NCI-H146 treated with DMSO at 0.1 percent for 48 hours (cell line): ENCODE results near the gene LITAFD.
"Not testable (repeated sequence)": the region's sequence is repeated elsewhere in the genome, so short reads cannot be mapped to it uniquely, and the experiment has no call there.

ENCODE experiments used
- DNase-seq: peaks from one replicate; lab custom pipeline; 2025; ENCODE audit not compliant: unreplicated experiment; lab: John Stamatoyannopoulos, UW

LITAFD gene

GRCh38 chr16:8872071-8872470 lies 10.1 kb upstream of the LITAFD start:
- DNase-seq = no peak

DNA sequence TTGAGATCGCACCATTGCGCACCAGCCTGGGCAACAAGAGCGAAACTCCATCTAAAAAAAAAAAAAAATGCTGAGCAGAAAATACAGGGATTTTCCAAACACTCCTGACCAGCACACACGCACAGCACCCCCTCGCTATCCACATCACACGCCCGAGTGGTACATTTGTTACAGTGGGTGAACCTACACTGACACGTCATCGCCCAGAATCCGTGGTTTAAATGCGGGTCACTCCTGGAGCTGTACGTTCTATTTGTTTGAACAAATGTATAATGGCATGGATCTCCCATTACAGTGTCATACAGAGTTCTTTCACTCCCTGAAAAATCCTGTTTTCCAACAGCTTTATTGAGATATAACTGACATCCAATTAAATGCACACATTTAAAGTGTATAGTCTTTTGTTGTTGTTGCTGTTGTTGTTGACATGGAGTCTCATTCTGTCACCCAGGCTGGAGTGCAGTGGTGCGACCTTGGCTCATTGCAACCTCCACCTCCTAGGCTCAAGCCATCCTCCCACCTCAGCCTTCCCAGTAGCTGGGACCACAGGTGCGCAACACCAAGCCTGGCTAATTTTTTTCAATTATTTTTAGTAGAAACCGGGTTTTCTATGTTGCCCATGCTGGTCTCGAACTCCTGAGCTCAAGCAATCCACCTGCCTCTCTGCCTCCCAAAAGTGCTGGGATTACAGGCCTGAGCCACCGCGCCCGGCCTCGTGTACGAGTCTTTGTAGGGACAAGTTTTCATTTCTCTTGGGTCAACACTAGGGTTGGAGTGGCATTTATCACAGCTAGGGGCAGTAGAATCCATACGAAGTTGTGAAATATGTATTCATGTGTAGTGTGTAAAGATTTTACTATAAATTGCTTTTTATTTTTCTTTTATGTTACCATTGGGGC lies 8.9 kb upstream of the LITAFD start:
- no peak for DNase-seq

DNA sequence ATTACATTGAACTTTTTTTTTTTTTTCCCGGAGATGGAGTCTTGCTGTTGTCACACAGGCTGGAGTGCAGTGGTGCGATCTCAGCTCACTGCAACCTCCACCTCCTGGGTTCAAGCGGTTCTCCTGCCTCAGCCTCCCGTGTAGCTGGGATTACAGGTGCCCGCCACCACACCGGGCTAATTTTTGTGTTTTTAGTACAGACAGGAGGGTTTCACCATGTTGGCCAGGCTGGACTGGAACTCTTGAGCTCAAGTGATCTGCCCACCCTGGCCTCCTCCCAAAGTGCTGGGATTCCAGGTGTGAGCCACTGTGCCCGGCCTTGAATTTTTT lies 8.3 kb upstream of the LITAFD start:
- not testable (repeated sequence) for DNase-seq

DNA sequence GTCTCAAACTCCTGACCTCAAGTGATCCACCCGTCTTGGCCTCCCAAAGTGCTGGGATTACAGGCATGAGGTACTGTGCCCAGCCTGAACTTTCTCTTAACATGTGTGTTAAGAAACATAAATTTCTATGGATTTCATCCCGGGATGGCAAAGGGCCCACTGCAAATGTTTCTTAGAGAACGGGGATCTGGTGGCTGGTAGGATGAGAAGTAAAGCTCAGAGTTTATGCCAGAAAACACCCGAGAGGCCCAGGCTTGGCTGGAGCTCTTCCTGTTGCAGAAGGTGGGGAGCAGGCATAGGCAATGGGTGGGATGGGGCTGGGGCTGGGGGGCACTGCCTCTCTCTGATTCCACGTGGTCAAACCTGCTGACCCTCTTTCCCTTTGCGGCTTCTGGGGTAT lies 7.8 kb upstream of the LITAFD start:
- no peak for DNase-seq

DNA sequence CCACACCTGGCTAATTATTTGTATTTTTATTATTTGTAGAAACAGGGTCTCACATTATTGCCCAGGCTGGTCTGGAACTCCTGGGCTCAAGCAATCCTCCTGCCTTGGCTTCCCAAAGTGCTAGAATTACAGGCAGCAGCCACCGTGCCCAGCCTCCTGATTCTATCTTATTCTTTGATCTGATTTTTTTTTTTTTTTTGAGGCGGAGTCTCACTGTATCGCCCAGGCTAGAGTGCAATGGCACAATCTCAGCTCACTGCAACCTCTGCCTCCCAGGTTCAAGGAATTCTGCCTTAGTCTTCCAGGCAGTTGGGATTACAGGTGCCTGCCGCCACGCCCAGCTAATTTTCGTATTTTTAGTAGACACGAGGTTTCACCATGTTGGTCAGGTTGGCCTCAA lies 6.8 kb upstream of the LITAFD start:
- DNase-seq = not testable (repeated sequence)

GRCh38 chr16:8877894-8878522 lies 4.1 kb upstream of the LITAFD start:
- DNase-seq = no peak

- DNase-seq = no peak
Measured at GRCh38 chr16:8878523-8878911, 3.6 kb upstream of the LITAFD start.

- DNase-seq = no peak
Measured at GRCh38 chr16:8880839-8881510, 1.2 kb upstream of the LITAFD start.

GRCh38 chr16:8882725-8883377 lies 700 bp downstream of the LITAFD start:
- DNase-seq = no peak

DNA sequence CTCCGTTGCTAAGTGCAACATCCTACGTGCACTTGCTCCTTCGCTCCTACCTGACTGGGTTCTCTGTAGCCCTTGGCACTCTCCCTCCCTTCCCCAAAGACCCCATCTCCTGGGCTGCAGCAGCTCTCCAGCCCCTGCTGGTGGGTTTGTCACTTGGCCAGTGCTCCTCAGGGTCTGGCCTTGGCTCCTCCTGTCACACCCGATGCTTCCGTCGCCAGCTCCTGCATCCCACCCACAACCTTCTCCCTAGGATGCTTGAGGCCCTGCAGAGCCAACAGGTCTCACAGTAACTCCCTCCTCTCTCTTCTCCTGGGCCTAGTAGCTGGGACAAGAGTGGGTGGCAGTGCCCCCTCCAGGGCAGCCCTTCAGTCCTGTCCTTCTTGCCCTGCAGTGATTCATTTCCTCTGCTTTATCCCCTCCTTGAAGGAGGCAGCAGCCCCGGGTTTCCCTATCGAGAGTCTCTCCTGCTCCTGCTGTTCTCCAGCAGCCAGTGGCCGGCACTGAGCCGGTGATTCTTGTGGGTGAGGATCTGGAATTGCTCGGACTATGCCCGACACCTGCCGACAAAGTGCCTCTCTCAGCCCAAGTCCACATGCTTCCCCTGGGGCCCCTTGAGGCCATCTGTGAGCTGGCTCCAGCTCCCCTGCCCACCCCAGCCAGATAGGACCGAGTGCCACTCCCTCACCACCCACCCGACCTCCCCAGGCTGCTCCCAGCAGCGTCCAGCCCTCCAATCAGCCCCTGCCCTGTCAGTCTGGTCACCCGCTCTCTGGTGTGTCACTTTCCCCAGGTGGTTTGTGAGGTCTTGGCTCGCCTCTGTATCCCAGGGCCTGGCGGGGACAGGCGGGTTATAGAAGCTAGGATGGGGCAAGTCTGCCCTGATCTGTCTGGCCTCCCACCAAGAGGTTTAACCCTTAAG lies 3.8 kb downstream of the LITAFD start:
- DNase-seq = no peak

GRCh38 chr16:8886593-8887430 lies 4.7 kb downstream of the LITAFD start:
- no peak for DNase-seq

DNA sequence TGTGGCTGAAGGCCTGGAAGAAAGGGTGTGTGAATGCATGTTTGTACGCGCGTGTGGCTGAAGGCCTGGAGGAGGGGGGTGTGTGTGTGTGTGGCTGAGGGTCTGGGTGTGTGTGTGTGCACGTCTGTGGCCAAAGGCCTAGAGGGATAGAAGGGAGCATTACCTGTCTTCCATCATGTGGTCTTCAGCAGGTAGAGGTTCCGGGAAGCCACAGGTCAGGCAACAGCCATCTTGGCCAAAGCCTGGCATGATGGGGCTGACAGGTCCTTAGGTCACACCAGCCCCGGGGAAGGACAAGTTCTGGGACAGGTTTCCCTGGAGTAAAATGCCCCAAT lies 5.2 kb downstream of the LITAFD start:
- no peak for DNase-seq

DNA sequence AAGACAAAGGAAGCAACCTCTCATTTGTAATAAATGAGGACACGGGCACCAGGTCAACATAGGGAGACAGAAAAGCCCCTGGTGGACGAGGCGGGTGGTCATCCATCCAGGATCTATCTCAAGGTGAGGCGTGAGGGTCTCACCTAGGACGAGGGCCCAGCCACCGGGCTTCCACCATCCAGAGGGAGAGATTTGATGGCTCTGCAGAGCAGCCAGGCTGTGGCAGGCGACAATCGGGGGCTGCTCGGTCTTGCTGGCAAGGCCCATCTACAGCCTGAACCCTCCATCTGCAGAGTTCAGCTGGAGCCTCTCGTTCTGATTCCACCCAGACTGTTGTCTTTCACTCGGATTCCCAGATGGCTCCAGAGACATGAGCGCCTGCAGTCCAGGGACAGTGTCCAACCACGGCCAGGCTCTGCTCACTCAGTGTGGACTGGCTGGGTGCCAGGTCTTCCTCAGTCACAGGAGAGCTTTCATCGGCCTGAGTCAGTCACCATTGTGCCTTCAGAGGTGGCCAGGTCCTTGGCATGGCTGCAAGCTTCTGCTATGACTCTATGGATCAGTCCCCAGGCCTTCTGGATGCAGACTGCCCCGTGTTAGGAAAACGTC lies 5.9 kb downstream of the LITAFD start:
- no peak for DNase-seq

DNA sequence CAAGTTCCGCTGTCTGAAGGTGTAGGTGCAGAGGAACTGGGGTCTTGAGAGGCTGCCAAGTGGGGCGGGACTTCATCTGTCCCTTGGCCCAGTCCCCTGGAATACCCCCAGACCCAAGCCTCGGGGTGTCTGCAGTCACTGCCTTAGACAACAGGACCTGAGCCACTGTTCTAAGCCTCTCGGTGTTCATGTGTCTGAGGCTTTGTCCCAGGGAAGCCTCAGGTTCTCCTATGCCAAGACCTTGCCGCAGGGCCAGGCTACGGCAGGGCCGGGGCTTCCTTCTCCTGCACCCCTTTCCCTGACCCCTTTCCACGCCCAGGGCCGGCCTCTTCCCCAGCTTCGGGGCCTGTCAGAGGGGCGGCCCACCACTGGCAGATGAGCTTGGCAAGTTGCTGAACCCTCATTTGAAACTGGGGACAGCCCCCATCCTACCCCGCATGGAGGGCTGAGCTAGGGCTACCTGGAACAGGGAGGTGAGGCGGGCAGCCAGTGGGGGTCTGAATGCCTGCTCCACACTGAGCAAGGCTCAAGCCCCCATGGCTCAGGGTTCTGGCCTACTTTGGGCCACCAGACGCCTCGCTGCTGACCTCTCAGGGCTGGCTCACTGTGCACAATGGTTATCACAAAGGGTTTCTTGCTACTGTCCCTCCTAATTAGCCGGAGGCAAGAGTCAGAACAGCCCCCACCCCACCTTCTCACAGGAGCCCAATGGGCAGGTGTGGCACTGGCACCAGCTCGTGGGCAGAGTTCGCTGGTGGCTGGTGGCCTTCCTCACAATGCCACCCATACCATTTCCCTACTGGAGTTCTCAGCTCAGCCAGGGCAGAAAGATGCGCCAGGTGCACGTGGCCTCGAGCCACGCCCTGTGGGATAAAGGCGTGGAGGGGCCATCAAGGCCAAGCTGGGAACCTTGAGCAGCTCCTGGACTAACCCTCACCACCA lies 7.1 kb downstream of the LITAFD start:
- no peak for DNase-seq

GRCh38 chr16:8889893-8890548 lies 7.9 kb downstream of the LITAFD start:
- DNase-seq = no peak

DNA sequence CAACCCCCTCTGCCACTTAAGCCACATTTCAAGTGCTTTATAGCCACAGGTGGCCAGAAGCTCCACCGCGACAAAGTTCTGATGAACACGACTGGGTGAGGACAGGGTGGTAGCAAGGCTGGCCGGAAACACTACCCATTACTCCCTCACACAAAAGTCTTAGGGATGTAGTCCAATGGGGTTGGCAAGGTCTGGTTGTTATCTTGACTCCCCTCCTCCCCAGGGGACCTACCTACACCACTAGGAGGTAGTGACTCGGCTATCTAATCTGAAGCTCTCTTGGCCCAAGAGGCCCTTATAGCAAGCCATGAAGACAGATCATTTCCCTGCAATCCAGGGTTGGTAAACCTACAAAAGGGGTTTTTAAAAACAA lies 8.4 kb downstream of the LITAFD start:
- no peak for DNase-seq

DNA sequence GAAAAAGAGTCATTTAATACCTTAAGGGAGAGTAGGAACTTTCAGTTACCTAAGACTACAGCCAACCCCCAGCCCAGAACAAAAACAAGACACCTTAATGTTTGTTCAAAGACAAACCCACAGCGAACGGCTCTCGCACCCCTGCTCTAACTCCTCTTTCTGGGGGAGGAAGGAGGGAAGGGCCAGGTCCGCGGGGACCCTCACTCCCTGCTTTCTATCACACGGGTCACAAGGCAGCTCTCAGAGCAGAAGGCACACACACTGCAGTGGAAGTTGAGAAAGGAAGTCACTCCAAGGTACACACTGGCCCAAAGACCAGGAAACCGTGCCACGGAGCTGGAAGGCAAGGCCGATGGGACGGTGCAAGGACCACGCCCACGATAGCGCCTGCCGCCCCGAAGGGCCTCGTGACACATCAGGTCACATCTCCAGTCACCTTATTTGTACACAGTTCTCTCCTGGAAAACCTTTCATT lies 10.0 kb downstream of the LITAFD start:
- DNase-seq = no peak

GRCh38 chr16:8893426-8893825 lies 11.3 kb downstream of the LITAFD start:
- no peak for DNase-seq
